Mucosa of descending colon (tissue), 3 donors: ENCODE data around the gene PRSS57. TPM values are rescaled to one million over a fixed set of nuclear protein-coding genes. Genes with fewer than 3 reads are reported as not detected.
"Not testable (repeated sequence)": the region's sequence is repeated elsewhere in the genome, so short reads cannot be mapped to it uniquely, and the experiment has no call there.

Source experiments
- ATAC-seq: fragments of 200-7000 bp; cut with Tn5 transposase; one replicate; pipeline ENCODE4 v1.9.1; 2020; ENCODE audit warnings: mild to moderate bottlenecking, moderate library complexity
- DNase-seq, 3 donors: peaks; one replicate each; pipeline ENCODE4 v3.0.0-alpha.2; 2020
- H3K36me3 ChIP-seq: fragments of 200-600 bp; one replicate; pipeline ENCODE4 v1.8.0; 2021; ENCODE audit warnings: low read depth, mild to moderate bottlenecking
- H3K4me1 ChIP-seq: fragments of 200-600 bp; one replicate; pipeline ENCODE4 v1.8.0; 2021; ENCODE audit warnings: low read depth, mild to moderate bottlenecking
- H3K4me3 ChIP-seq: fragments of 200-600 bp; one replicate; pipeline ENCODE4 v1.8.0; 2021; ENCODE audit warnings: mild to moderate bottlenecking
- H3K9me3 ChIP-seq: fragments of 200-600 bp; one replicate; pipeline ENCODE4 v1.8.0; 2021; ENCODE audit warnings: mild to moderate bottlenecking
- CTCF ChIP-seq: fragments of 200-600 bp; IDR thresholded peaks from one replicate; pipeline ENCODE4 v1.8.0; 2022; ENCODE audit warnings: antibody characterized with exemption, mild to moderate bottlenecking
- intact Hi-C, 2 donors: fragments of 100-400 bp; cut with DNase I in 1 of 2; cut with micrococcal nuclease in 1 of 2; formaldehyde crosslinking; loops; one replicate each; pipeline versions ENCODE4 v1.11.0 to v1.11.1; 2022; cut with DNase I, micrococcal nuclease
- total RNA-seq, 3 donors: library from RNA; stranded (reverse); fragmentation: NEBNext Ultra II Directional in 2 of 3; extraction: Animal tissue kit (Norgen Biotek cat#: 25700) in 2 of 3; gene quantifications; one replicate each; pipeline versions ENCODE4 v1.2.1 to v1.2.4, GENCODE V29; 2021 to 2023
- donor health status: DM: no; HTN: no; CAD: no; lungs with moderate emphysema.
- donor health status: DM: no; HTN: no; CAD: no.
- donor health status: DM: no; HTN: yes; CAD: no.

The PRSS57 gene
- total RNA-seq, 3 donors from 2014 or later, result not detected

GRCh38 chr19:732148-733069, 37.2 kb upstream of the PRSS57 start:
- H3K9me3 ChIP-seq, result no peaks in the 10 kb centered on the region
- DNase-seq (no peak), ATAC-seq (no peak)
- no peak overlapping the region for H3K4me3 ChIP-seq
- no peaks in the 10 kb centered on the region for H3K36me3 ChIP-seq
- intact Hi-C loops, result loop anchor here (5.0 to 10.0 kb wide), 2 partner anchors 65 to 148 kb away; partner anchors contain the start of gene HCN2 (in 1 of the 2)
- no peak for TF ChIP-seq CTCF
- peaks cover 4% of the 10 kb centered on the region for H3K4me1 ChIP-seq

GRCh38 chr19:731000-731399, 35.7 kb upstream of the PRSS57 start:
- Histone ChIP-seq H3K4me3 (no peak overlapping the region), H3K9me3 (no peaks in the 10 kb centered on the region), H3K36me3 (no peaks in the 10 kb centered on the region), H3K4me1 (peaks cover 4% of the 10 kb centered on the region)
- DNase-seq (no peak), ATAC-seq (no peak)
- TF ChIP-seq CTCF, result no peak
- intact Hi-C loops, result loop anchor here (5.0 to 10.0 kb wide), 2 partner anchors 64 to 146 kb away; partner anchors contain the start of gene HCN2 (in 1 of the 2)

GRCh38 chr19:729965-730668, 34.9 kb upstream of the PRSS57 start:
- no peak for TF ChIP-seq CTCF
- ATAC-seq (no peak), DNase-seq (no peak)
- H3K4me3 ChIP-seq, result no peak overlapping the region
- no peaks in the 10 kb centered on the region for H3K9me3 ChIP-seq
- H3K36me3 ChIP-seq, result no peaks in the 10 kb centered on the region
- intact Hi-C loops, result loop anchor here (5.0 to 10.0 kb wide), 2 partner anchors 63 to 145 kb away; partner anchors contain the start of gene HCN2 (in 1 of the 2)
- peaks cover 4% of the 10 kb centered on the region for H3K4me1 ChIP-seq

- DNase-seq, ATAC-seq, H3K36me3 ChIP-seq, H3K4me3 ChIP-seq, H3K9me3 ChIP-seq, intact Hi-C loops, H3K4me1 ChIP-seq: not testable (repeated sequence)
Measured at GRCh38 chr19:729564-729963, 34.3 kb upstream of the PRSS57 start.

- ATAC-seq (no peak), DNase-seq (no peak)
- Histone ChIP-seq H3K9me3 (no peaks in the 10 kb centered on the region), H3K4me3 (no peak overlapping the region), H3K4me1 (no peaks in the 10 kb centered on the region), H3K36me3 (no peaks in the 10 kb centered on the region)
- intact Hi-C loops, result no loop called here
- TF ChIP-seq CTCF, result no peak
Measured at GRCh38 chr19:728011-728410, 32.8 kb upstream of the PRSS57 start.
